ENCODE results near the gene NIPSNAP3A.

NIPSNAP3A gene

GRCh38 chr9:104772714-104773510 lies 25.4 kb downstream of the NIPSNAP3A start:
- no peak for TF ChIP-seq CTCF (conservative IDR thresholded peaks at IDR 0.05; ENCODE audit: control insufficient read depth, insufficient read depth, low read depth, low read length)
- H3K4me3 ChIP-seq (ENCODE audit: control insufficient read depth, low read depth, low read length) = no peak overlapping the region
- peak; percentile 17 for DNase-seq (ENCODE audit: low read depth)

GRCh38 chr9:104774132-104774531 lies 26.6 kb downstream of the NIPSNAP3A start:
- DNase-seq (ENCODE audit: low read depth) = no peak
- TF ChIP-seq CTCF (conservative IDR thresholded peaks at IDR 0.05; ENCODE audit: control insufficient read depth, insufficient read depth, low read depth, low read length) = no peak
- no peak overlapping the region for H3K4me3 ChIP-seq (ENCODE audit: control insufficient read depth, low read depth, low read length)

- no peak overlapping the region for H3K4me3 ChIP-seq (ENCODE audit: control insufficient read depth, low read depth, low read length)
Observed at GRCh38 chr9:104774831-104775573, 27.5 kb downstream of the NIPSNAP3A start.

GRCh38 chr9:104775574-104775936 lies 28.1 kb downstream of the NIPSNAP3A start:
- DNase-seq (ENCODE audit: low read depth) = no peak
- TF ChIP-seq CTCF (conservative IDR thresholded peaks at IDR 0.05; ENCODE audit: control insufficient read depth, insufficient read depth, low read depth, low read length) = no peak
- no peak overlapping the region for H3K4me3 ChIP-seq (ENCODE audit: control insufficient read depth, low read depth, low read length)

More at GRCh38 chr9:104774831-104775573, 27.5 kb downstream of the NIPSNAP3A start:
- TF ChIP-seq CTCF (conservative IDR thresholded peaks at IDR 0.05; ENCODE audit: control insufficient read depth, insufficient read depth, low read depth, low read length) = no peak
- no peak for DNase-seq (ENCODE audit: low read depth)

- no peak for DNase-seq (ENCODE audit: low read depth)
- no peak for TF ChIP-seq CTCF (conservative IDR thresholded peaks at IDR 0.05; ENCODE audit: control insufficient read depth, insufficient read depth, low read depth, low read length)
- no peak overlapping the region for H3K4me3 ChIP-seq (ENCODE audit: control insufficient read depth, low read depth, low read length)
Observed at GRCh38 chr9:104775976-104776375, 28.5 kb downstream of the NIPSNAP3A start.

GRCh38 chr9:104776797-104777196 lies 29.3 kb downstream of the NIPSNAP3A start:
- DNase-seq (ENCODE audit: low read depth) = peak; percentile 49
- TF ChIP-seq CTCF (conservative IDR thresholded peaks at IDR 0.05; ENCODE audit: control insufficient read depth, insufficient read depth, low read depth, low read length) = no peak

More at GRCh38 chr9:104776797-104777196, 29.3 kb downstream of the NIPSNAP3A start:
- no peak overlapping the region for H3K4me3 ChIP-seq (ENCODE audit: control insufficient read depth, low read depth, low read length)
